Measurements from ENCODE around the gene PYGO2. TPM values are rescaled to one million over a fixed set of nuclear protein-coding genes. Genes with fewer than 3 reads are reported as not detected.

PYGO2 gene
- total and polyA plus RNA-seq, 2 of the 8 experiments (the other 6 are each of a cell fraction or from before 2014, with no cell fraction given): 31.0 to 31.6 TPM

GRCh38 chr1:154937988-154938386 is 23.6 kb downstream of the PYGO2 start:
- Histone ChIP-seq H3K14ac (ENCODE audit: insufficient read length) (no peak overlapping the region), H3K23me2 (ENCODE audit: low read depth, low read length) (peaks cover 12% of the 10 kb centered on the region), H3K56ac (replicated peaks; ENCODE audit: insufficient read length, low read depth, low read length) (no peak overlapping the region), H2BK20ac (ENCODE audit: low read length) (no peak overlapping the region), H2BK15ac (ENCODE audit: low read length) (no peak overlapping the region), H3K18ac (ENCODE audit: extremely low read depth, low read length) (no peak overlapping the region), H3K4me1 (replicated peaks in 1 of 4; ENCODE audit: control insufficient read depth in 3 of 4, insufficient read depth in 4 of 4, low read length in 3 of 4) (peaks cover 4 to 9% (median 7%) of the 10 kb centered on the region in 4 experiments; a peak in 6 of 7 replicates), H3K36me3 (ENCODE audit: control insufficient read depth in 2 of 4, insufficient read depth in 4 of 4, low read length in 3 of 4) (no peaks in the 10 kb centered on the region), H3K27me3 (replicated peaks in 1 of 4; ENCODE audit: control insufficient read depth in 3 of 4, extremely low read depth in 1 of 4, insufficient read depth in 3 of 4, low read length in 3 of 4) (no peaks in the 10 kb centered on the region), H3K4me2 (ENCODE audit: insufficient read depth in 1 of 2, low read depth in 2 of 2, low read length in 2 of 2) (peak overlapping the region in 1 of 2 experiments; percentile 79; a peak in 3 of 4 replicates), H3K79me1 (ENCODE audit: low read depth, low read length) (no peaks in the 10 kb centered on the region; the same call in 1 of the 2 replicates), H3K23ac (ENCODE audit: insufficient read length) (no peak overlapping the region), H3K4ac (replicated peaks; ENCODE audit: insufficient read length, low read depth, low read length) (no peak overlapping the region), H2BK5ac (ENCODE audit: low read depth, low read length) (no peak overlapping the region), H3K27ac (ENCODE audit: low read depth, low read length) (no peak overlapping the region), H2AK5ac (ENCODE audit: low read depth, low read length) (no peak overlapping the region), H3K9me3 (ENCODE audit: insufficient read depth in 2 of 2, low read depth in 1 of 2, low read length in 1 of 2) (no peaks in the 10 kb centered on the region), H4K91ac (replicated peaks; ENCODE audit: insufficient read length, low read length) (no peak overlapping the region), H2BK120ac (replicated peaks; ENCODE audit: low read depth, low read length) (no peak overlapping the region), H2BK12ac (ENCODE audit: low read depth, low read length) (no peak overlapping the region), H3K79me2 (ENCODE audit: control insufficient read depth in 1 of 2, insufficient read depth in 2 of 2, low read length in 2 of 2) (no peaks in the 10 kb centered on the region), H4K5ac (ENCODE audit: insufficient read length, low read depth, low read length) (no peak overlapping the region), H3K4me3 (ENCODE audit: extremely low read depth in 1 of 4, insufficient read depth in 2 of 4, low read depth in 3 of 4, low read length in 4 of 4) (peak overlapping the region in 1 of 4 experiments; percentile 71; a peak in 2 of 8 replicates), H4K20me1 (replicated peaks in 1 of 2; ENCODE audit: control insufficient read depth in 1 of 2, insufficient read depth in 2 of 2, low read length in 2 of 2) (no peaks in the 10 kb centered on the region), H2AFZ (ENCODE audit: low read length) (no peak overlapping the region), H3K9ac (replicated peaks in 1 of 4; ENCODE audit: extremely low read depth in 1 of 4, low read depth in 3 of 4, low read length in 3 of 4) (peak overlapping the region in 2 of 4 experiments; percentile 83 to 99; a peak in 1 of 7 replicates), H4K8ac (ENCODE audit: extremely low read depth, insufficient read depth, low read length) (no peak overlapping the region)
- POLR2A ChIA-PET (ENCODE audit: partially characterized antibody): interaction anchor here (0.6 to 2.6 kb wide), 3 partner anchors 10 to 38 kb away, joined by 3 to 22 read pairs (median 3); no protein-coding TSS in a partner anchor
- 88% methylated on average over 8 of the region's 8 CpGs; no CpG with 5 or more reads in 1 of the 2 experiments for WGBS, 2 experiments (ENCODE audit: extremely low coverage in 1 of 2, insufficient coverage in 1 of 2, insufficient read length in 1 of 2, insufficient replicate concordance in 2 of 2, low coverage in 1 of 2, low lambda C conversion rate in 2 of 2, missing lambda C conversion rate in 1 of 2)
- DNase-seq (ENCODE audit: low read depth in 1 of 2, low spot score in 2 of 2) (no peak), FAIRE-seq (no peak)
- CTCF ChIA-PET (ENCODE audit: partially characterized antibody): interaction anchor here (0.5 to 1.3 kb wide), 2 partner anchors 44 to 89 kb away, joined by 4 to 5 read pairs; no protein-coding TSS in a partner anchor
- no peak for TF ChIP-seq EZH2 (IDR thresholded peaks at IDR 0.05; ENCODE audit: low read depth, low read length, severe bottlenecking)
- no peak for TF ChIP-seq CTBP2 (IDR thresholded peaks at IDR 0.05; ENCODE audit: borderline replicate concordance, insufficient read depth, insufficient read length, low read length)
- no peak for TF ChIP-seq CBX8 (IDR thresholded peaks at IDR 0.05; ENCODE audit: borderline replicate concordance, low read depth, low read length)
- TF ChIP-seq RBBP5 (IDR thresholded peaks at IDR 0.05; ENCODE audit: borderline replicate concordance, low read depth, low read length): no peak
- no peak for TF ChIP-seq ZNF274 (IDR thresholded peaks at IDR 0.05; ENCODE audit: borderline replicate concordance, extremely low read depth, low read length)
- no peak for TF ChIP-seq E2F6 (IDR thresholded peaks at IDR 0.05)
- TF ChIP-seq SP1 (IDR thresholded peaks at IDR 0.05; ENCODE audit: low read depth, low read length): no peak
- TF ChIP-seq TAF1 (IDR thresholded peaks at IDR 0.05; ENCODE audit: low read depth, low read length): no peak
- no peak for TF ChIP-seq EGR1 (IDR thresholded peaks at IDR 0.05; ENCODE audit: borderline replicate concordance, low read depth, low read length)
- TF ChIP-seq KDM4A (IDR thresholded peaks at IDR 0.05; ENCODE audit: low read depth, low read length, severe bottlenecking): no peak
- no peak for TF ChIP-seq POLR2AphosphoS5 (IDR thresholded peaks at IDR 0.05; ENCODE audit: low read depth, low read length)
- no peak for TF ChIP-seq JUN (IDR thresholded peaks at IDR 0.05; ENCODE audit: low read depth, low read length)
- TF ChIP-seq CHD1 (IDR thresholded peaks at IDR 0.05; ENCODE audit: low read depth, low read length): no peak
- TF ChIP-seq CEBPB (IDR thresholded peaks at IDR 0.05; ENCODE audit: low read depth, low read length): no peak

All from H1 (cell line).